Naive thymus-derived CD4-positive, alpha-beta T cell (primary cell): ENCODE data around the gene ZMYM4. TPM values are rescaled to one million over a fixed set of nuclear protein-coding genes. Genes with fewer than 3 reads are reported as not detected.
A peak's percentile ranks its signal among the peaks of the same experiment; 100 is the strongest.

Source experiments
- ATAC-seq: fragments of 150-1000 bp; cut with Tn5 transposase; 2 replicates; pipeline ENCODE4 v1.10.0; 2021; ENCODE audit warnings: mild to moderate bottlenecking, moderate library complexity
- CTCF ChIA-PET: fragments of 350-600 bp; sonication (Branson Sonifier 250); formaldehyde crosslinking; loops from one replicate; lab custom pipeline; 2021; ENCODE audit warnings: antibody characterized with exemption; lab: Charles Lee
- POLR2A ChIA-PET: fragments of 350-600 bp; sonication (Branson Sonifier 250); formaldehyde crosslinking; loops from one replicate; lab custom pipeline; 2021; ENCODE audit warnings: antibody characterized with exemption, inconsistent platforms; lab: Charles Lee
- DNase-seq, 9 donors: peaks; one replicate each; pipeline versions ENCODE4 v3.0.0 to v3.0.0-alpha.2; 2020 to 2022; ENCODE audit warnings: mixed read lengths in 1 of 9
- H3K27ac ChIP-seq: one replicate; pipeline ENCODE4 v1.7.0; 2013; ENCODE audit warnings: mild to moderate bottlenecking, low read depth, low read length, moderate library complexity
- H3K27me3 ChIP-seq, 2 donors: one replicate each; pipeline ENCODE4 v1.7.0; 2013; ENCODE audit warnings: low read length in 2 of 2, mild to moderate bottlenecking in 2 of 2, moderate library complexity in 2 of 2; ENCODE audit not compliant: control insufficient read depth in 2 of 2, insufficient read depth in 2 of 2
- H3K36me3 ChIP-seq, 3 experiments: 1 replicate in 2 of 3; 2 replicates in 1 of 3; pipeline ENCODE4 v1.7.0; 2013; ENCODE audit warnings: low read length in 3 of 3, mild to moderate bottlenecking in 3 of 3, moderate library complexity in 1 of 3; ENCODE audit not compliant: insufficient read depth in 3 of 3, control insufficient read depth in 2 of 3
- H3K4me1 ChIP-seq, 2 donors: one replicate each; pipeline ENCODE4 v1.7.0; 2013; ENCODE audit warnings: low read length in 2 of 2, mild to moderate bottlenecking in 2 of 2, moderate library complexity in 1 of 2; ENCODE audit not compliant: control insufficient read depth in 2 of 2, insufficient read depth in 2 of 2
- H3K4me3 ChIP-seq: 2 replicates; pipeline ENCODE4 v1.7.0; 2013; ENCODE audit warnings: mild to moderate bottlenecking, low read length
- H3K9me3 ChIP-seq, 3 experiments: 1 replicate in 2 of 3; 2 replicates in 1 of 3; pipeline ENCODE4 v1.7.0; 2013; ENCODE audit warnings: low read length in 3 of 3; ENCODE audit not compliant: control insufficient read depth in 2 of 3
- H3K27ac Mint-ChIP-seq, 9 donors: one replicate each; pipeline ENCODE4 v1.8.0; 2020 to 2022; ENCODE audit warnings: mixed read lengths in 9 of 9, mild to moderate bottlenecking in 8 of 9, moderate library complexity in 5 of 9, inconsistent platforms in 2 of 9
- H3K27me3 Mint-ChIP-seq, 5 donors: one replicate each; pipeline ENCODE4 v1.8.0; 2021 to 2022; ENCODE audit warnings: mixed read lengths in 5 of 5, mild to moderate bottlenecking in 1 of 5
- H3K36me3 Mint-ChIP-seq, 5 donors: one replicate each; pipeline ENCODE4 v1.8.0; 2020 to 2022; ENCODE audit warnings: mixed read lengths in 5 of 5, mild to moderate bottlenecking in 3 of 5, inconsistent platforms in 1 of 5
- H3K4me1 Mint-ChIP-seq, 7 donors: one replicate each; pipeline ENCODE4 v1.8.0; 2020 to 2022; ENCODE audit warnings: mixed read lengths in 7 of 7, mild to moderate bottlenecking in 3 of 7, inconsistent platforms in 1 of 7
- H3K4me3 Mint-ChIP-seq, 10 donors: one replicate each; pipeline ENCODE4 v1.8.0; 2020 to 2022; ENCODE audit warnings: mild to moderate bottlenecking in 10 of 10, mixed read lengths in 10 of 10, moderate library complexity in 6 of 10, inconsistent platforms in 2 of 10
- H3K9me3 Mint-ChIP-seq, 11 donors: one replicate each; pipeline ENCODE4 v1.8.0; 2020 to 2022; ENCODE audit warnings: mixed read lengths in 11 of 11, mild to moderate bottlenecking in 4 of 11, inconsistent platforms in 1 of 11, moderate library complexity in 1 of 11
- intact Hi-C, 2 donors: fragments of 100-400 bp; cut with micrococcal nuclease; formaldehyde crosslinking; loops; one replicate each; pipeline ENCODE4 v1.15.1; 2023
- polyA plus RNA-seq, 2 donors: library from polyadenylated mRNA; unstranded; fragments of 300-500 nt; fragmentation: Illumina TruSeq; gene quantifications; one replicate each; pipeline ENCODE4 v1.2.3, GENCODE V29; 2021
- total RNA-seq, 6 experiments: library from RNA in 5 of 6; stranded (reverse) in 5 of 6; gene quantifications; 1 replicate in 5 of 6; 2 replicates in 1 of 6; pipeline ENCODE4 v1.2.3 and lab custom pipeline; 2021 to 2026

The ZMYM4 gene
- total and polyA plus RNA-seq, 7 experiments from 2014 or later: 28.2 to 52.9 (median 40.3) TPM

- Histone ChIP-seq H3K4me3 (no peak overlapping the region), H3K4me1 (peaks cover 0 to 14% of the 10 kb centered on the region in 2 donors), H3K27me3 (no peaks in the 10 kb centered on the region), H3K27ac (no peak overlapping the region), H3K36me3 (peaks cover 0 to 9% (median 0%) of the 10 kb centered on the region in 3 experiments), H3K9me3 (peaks cover 0 to 9% (median 0%) of the 10 kb centered on the region in 3 experiments)
- Mint-ChIP-seq H3K27me3 (no peaks in the 10 kb centered on the region), H3K4me3 (no peak overlapping the region), H3K27ac (no peak overlapping the region), H3K36me3 (peaks cover 5 to 50% (median 39%) of the 10 kb centered on the region in 5 donors), H3K4me1 (peaks cover 19 to 55% (median 38%) of the 10 kb centered on the region in 7 donors), H3K9me3 (peaks cover 0 to 42% (median 9%) of the 10 kb centered on the region in 11 donors)
- intact Hi-C loops: no loop called here
- DNase-seq (no peak), ATAC-seq (no peak)
- ChIA-PET POLR2A (no interaction called here), CTCF (no interaction called here)
Measured at GRCh38 chr1:35281565-35281964, 13.1 kb downstream of the ZMYM4 start.

DNA sequence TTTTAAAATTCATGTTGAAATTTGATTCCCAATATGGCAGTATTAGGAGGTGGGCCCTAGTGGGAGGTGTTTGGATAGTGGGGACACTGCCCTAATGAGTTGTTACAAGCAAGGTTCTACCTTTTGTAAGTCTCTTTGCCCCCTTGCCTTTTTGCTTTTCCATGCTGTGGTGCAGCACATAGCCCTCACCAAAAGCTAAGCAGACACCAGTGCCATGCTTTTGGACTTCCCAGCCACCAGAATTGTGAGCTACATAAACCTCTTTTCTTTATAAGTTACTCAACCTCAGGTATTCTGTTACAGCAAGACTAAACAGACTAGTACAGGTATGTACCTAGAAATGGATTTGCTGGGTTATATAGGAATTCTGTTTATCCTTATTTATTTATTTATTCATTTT is 13.7 kb downstream of the ZMYM4 start:
- Histone ChIP-seq H3K27ac (no peak overlapping the region), H3K36me3 (peaks cover 0 to 9% (median 0%) of the 10 kb centered on the region in 3 experiments), H3K27me3 (no peaks in the 10 kb centered on the region), H3K4me3 (no peak overlapping the region), H3K4me1 (peaks cover 0 to 17% of the 10 kb centered on the region in 2 donors), H3K9me3 (peaks cover 0 to 9% (median 0%) of the 10 kb centered on the region in 3 experiments)
- no peak for DNase-seq
- no peak overlapping the region for H3K4me3 Mint-ChIP-seq
- ATAC-seq: no peak
- ChIA-PET POLR2A (interaction anchor here (1.4 kb wide), 1 partner anchor 12 kb away, joined by 3 read pairs; no protein-coding TSS in a partner anchor), CTCF (interaction anchor here (0.6 kb wide), 1 partner anchor 59 kb away, joined by 3 read pairs; no protein-coding TSS in a partner anchor)
- H3K27ac Mint-ChIP-seq: no peak overlapping the region
- peaks cover 22 to 54% (median 41%) of the 10 kb centered on the region in 7 donors for H3K4me1 Mint-ChIP-seq
- H3K9me3 Mint-ChIP-seq: peaks cover 0 to 42% (median 9%) of the 10 kb centered on the region in 11 donors
- intact Hi-C loops: no loop called here
- H3K27me3 Mint-ChIP-seq: no peaks in the 10 kb centered on the region
- peaks cover 5 to 50% (median 39%) of the 10 kb centered on the region in 5 donors for H3K36me3 Mint-ChIP-seq

- Mint-ChIP-seq H3K4me1 (peaks cover 24 to 62% (median 55%) of the 10 kb centered on the region in 7 donors), H3K4me3 (peak overlapping the region in 6 of 10 donors; percentile 11 to 81 (median 28)), H3K27ac (peak overlapping the region in 8 of 9 donors; percentile 70 to 94 (median 82)), H3K27me3 (no peaks in the 10 kb centered on the region), H3K36me3 (peaks cover under 1 to 35% (median 32%) of the 10 kb centered on the region in 5 donors), H3K9me3 (peaks cover 0 to 32% (median 5%) of the 10 kb centered on the region in 11 donors)
- no peaks in the 10 kb centered on the region for H3K27me3 ChIP-seq
- ATAC-seq (no peak), DNase-seq (no peak)
- H3K9me3 ChIP-seq: peaks cover 0 to 9% (median 0%) of the 10 kb centered on the region in 3 experiments
- no peak overlapping the region for H3K4me3 ChIP-seq
- POLR2A ChIA-PET: interaction anchor here (0.6 kb wide), 1 partner anchor 163 kb away, joined by 3 read pairs; no protein-coding TSS in a partner anchor
- no peak overlapping the region for H3K27ac ChIP-seq
- CTCF ChIA-PET: no interaction called here
- peaks cover 0 to 17% of the 10 kb centered on the region in 2 donors for H3K4me1 ChIP-seq
- H3K36me3 ChIP-seq: no peaks in the 10 kb centered on the region
- intact Hi-C loops: no loop called here
Measured at GRCh38 chr1:35284852-35285251, 16.3 kb downstream of the ZMYM4 start.

DNA sequence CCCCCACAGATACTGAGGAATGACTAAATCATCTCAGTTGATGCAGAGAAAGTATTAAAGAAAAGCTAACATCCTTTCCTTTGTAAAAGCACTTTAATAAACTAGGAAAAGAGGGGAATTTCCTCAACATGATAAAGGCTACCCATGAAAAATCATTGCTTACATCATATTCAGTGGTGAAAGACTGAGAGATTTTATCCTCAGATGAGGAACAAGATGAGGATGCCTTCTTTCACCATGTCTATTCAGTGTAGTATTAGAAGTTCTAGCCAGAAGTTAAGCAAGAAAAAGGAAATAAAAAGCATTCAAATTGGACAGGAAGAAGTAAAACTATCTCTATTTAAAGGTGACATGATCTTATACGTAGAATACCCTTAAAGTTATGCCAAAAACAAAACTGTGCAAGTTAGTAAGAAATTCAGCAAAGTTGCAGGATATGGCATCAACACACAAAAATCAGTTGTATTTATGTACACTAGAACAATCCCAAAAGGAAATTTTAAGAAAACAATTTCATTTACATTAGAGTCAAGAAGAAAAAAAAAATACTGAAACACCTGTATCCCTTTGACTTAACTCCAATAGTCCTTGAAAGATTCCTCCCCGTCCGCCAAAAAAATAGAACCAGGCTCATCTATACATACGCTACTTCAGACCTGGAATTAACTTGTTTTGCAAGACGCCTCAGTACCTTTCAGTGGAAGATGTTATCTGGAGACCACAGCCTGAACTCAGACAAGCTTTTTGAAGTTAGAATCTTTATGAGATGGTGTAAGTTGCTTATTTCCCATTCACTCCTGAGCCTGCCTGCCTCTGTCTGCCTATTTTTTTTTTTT is 17.5 kb downstream of the ZMYM4 start:
- H3K27ac Mint-ChIP-seq: peak overlapping the region in 8 of 9 donors; percentile 70 to 94 (median 80)
- peak in 7 of 9 donors; percentile 37 to 64 (median 55) for DNase-seq
- CTCF ChIA-PET: interaction anchor here (0.6 to 0.7 kb wide), 4 partner anchors 10 to 254 kb away, joined by 3 to 6 read pairs (median 4); partner anchors contain the start of gene ZMYM6

GRCh38 chr1:35287807-35288640 is 19.5 kb downstream of the ZMYM4 start:
- H3K9me3 ChIP-seq: no peaks in the 10 kb centered on the region
- Mint-ChIP-seq H3K9me3 (peaks cover 0 to 16% (median 0%) of the 10 kb centered on the region in 11 donors), H3K27ac (peak overlapping the region in 7 of 9 donors; percentile 14 to 78 (median 51)), H3K4me3 (peak overlapping the region in 7 of 10 donors; percentile 7 to 63 (median 9)), H3K4me1 (peaks cover 25 to 63% (median 53%) of the 10 kb centered on the region in 7 donors), H3K36me3 (peaks cover 0 to 19% (median 15%) of the 10 kb centered on the region in 5 donors), H3K27me3 (no peaks in the 10 kb centered on the region)
- no peaks in the 10 kb centered on the region for H3K36me3 ChIP-seq
- H3K27ac ChIP-seq: no peak overlapping the region
- peaks cover 0 to 17% of the 10 kb centered on the region in 2 donors for H3K4me1 ChIP-seq
- no peak overlapping the region for H3K4me3 ChIP-seq
- CTCF ChIA-PET: no interaction called here
- no peaks in the 10 kb centered on the region for H3K27me3 ChIP-seq
- ATAC-seq (no peak), DNase-seq (no peak)
- intact Hi-C loops: loop anchor here in 1 of 2 donors (2.0 kb wide), 1 partner anchor 19 kb away; the partner anchor contains the start of gene ZMYM4
- POLR2A ChIA-PET: no interaction called here

More for the DNA sequence above, 17.5 kb downstream of the ZMYM4 start:
- Mint-ChIP-seq H3K36me3 (peaks cover 0 to 32% (median 28%) of the 10 kb centered on the region in 5 donors), H3K4me1 (peaks cover 23 to 60% (median 53%) of the 10 kb centered on the region in 7 donors), H3K9me3 (peaks cover 0 to 30% (median 5%) of the 10 kb centered on the region in 11 donors), H3K4me3 (peak overlapping the region; percentile 44 to 81 (median 70)), H3K27me3 (no peaks in the 10 kb centered on the region)
- ATAC-seq: peak; percentile 74
- H3K9me3 ChIP-seq: peaks cover 0 to 9% (median 0%) of the 10 kb centered on the region in 3 experiments
- intact Hi-C loops: loop anchor here in 1 of 2 donors (2.0 kb wide), 1 partner anchor 17 kb away; the partner anchor contains the start of gene ZMYM4
- peak overlapping the region; percentile 28 for H3K27ac ChIP-seq
- no peaks in the 10 kb centered on the region for H3K36me3 ChIP-seq
- POLR2A ChIA-PET: interaction anchor here (0.6 to 1.7 kb wide), 3 partner anchors 18 to 119 kb away, joined by 3 to 9 read pairs (median 5); partner anchors contain the start of gene SFPQ
- no peak overlapping the region for H3K4me3 ChIP-seq
- H3K4me1 ChIP-seq: peaks cover 0 to 17% of the 10 kb centered on the region in 2 donors
- no peaks in the 10 kb centered on the region for H3K27me3 ChIP-seq
